ENCODE results near the gene FCHO1. TPM values are rescaled to one million over a fixed set of nuclear protein-coding genes. Genes with fewer than 3 reads are reported as not detected.

FCHO1 gene
- total and polyA plus RNA-seq, 9 donors = 0.95 to 4.3 (median 2.8) TPM

DNA sequence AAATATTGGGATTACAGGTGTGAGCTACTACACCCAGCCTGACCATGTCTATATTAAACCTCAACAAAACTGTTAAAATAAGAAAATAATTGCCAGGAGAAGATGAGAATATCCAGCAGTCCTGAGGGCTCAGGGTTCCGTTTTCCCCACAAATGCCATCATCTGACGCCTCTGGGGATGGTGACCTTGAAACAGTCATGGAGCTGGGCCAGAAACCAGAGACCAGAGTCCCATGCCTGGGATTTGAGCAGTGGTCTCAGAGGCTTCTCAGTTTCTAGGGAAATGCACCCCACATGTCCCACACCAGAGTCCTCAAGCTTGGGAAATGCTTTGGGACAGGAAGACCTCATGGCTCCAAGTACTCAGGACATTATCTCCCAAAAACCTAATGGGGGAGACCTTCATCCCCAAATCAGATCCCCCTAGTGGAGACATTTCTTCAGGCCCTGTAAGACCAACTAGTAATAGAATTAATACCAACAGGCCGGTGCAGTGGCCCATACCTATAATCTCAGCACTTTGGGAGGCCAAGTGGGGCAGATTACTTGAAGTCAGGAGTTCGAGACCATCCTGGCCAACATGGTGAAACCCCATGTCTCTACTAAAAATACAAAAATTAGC lies 34.9 kb upstream of the FCHO1 start:
- Histone ChIP-seq H3K9me3 (no peaks in the 10 kb centered on the region), H3K27me3 (no peaks in the 10 kb centered on the region), H3K4me3 (no peak overlapping the region), H3K27ac (no peak overlapping the region), H3K36me3 (no peaks in the 10 kb centered on the region), H3K4me1 (ENCODE audit: insufficient read depth) (peaks cover 16% of the 10 kb centered on the region)
- no peak for DNase-seq
- intact Hi-C loops (cut with DNase I) = no loop called here
- 49 to 57% (median 49%) methylated on average over 4 of the region's 4 CpGs for WGBS, 3 donors
- TF ChIP-seq EP300 (IDR thresholded peaks at IDR 0.05) (no peak), POLR2A (IDR thresholded peaks at IDR 0.05) (no peak)
- TF ChIP-seq, protein P1, sequence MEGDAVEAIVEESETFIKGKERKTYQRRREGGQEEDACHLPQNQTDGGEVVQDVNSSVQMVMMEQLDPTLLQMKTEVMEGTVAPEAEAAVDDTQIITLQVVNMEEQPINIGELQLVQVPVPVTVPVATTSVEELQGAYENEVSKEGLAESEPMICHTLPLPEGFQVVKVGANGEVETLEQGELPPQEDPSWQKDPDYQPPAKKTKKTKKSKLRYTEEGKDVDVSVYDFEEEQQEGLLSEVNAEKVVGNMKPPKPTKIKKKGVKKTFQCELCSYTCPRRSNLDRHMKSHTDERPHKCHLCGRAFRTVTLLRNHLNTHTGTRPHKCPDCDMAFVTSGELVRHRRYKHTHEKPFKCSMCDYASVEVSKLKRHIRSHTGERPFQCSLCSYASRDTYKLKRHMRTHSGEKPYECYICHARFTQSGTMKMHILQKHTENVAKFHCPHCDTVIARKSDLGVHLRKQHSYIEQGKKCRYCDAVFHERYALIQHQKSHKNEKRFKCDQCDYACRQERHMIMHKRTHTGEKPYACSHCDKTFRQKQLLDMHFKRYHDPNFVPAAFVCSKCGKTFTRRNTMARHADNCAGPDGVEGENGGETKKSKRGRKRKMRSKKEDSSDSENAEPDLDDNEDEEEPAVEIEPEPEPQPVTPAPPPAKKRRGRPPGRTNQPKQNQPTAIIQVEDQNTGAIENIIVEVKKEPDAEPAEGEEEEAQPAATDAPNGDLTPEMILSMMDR (IDR thresholded peaks at IDR 0.05) = no peak

DNA sequence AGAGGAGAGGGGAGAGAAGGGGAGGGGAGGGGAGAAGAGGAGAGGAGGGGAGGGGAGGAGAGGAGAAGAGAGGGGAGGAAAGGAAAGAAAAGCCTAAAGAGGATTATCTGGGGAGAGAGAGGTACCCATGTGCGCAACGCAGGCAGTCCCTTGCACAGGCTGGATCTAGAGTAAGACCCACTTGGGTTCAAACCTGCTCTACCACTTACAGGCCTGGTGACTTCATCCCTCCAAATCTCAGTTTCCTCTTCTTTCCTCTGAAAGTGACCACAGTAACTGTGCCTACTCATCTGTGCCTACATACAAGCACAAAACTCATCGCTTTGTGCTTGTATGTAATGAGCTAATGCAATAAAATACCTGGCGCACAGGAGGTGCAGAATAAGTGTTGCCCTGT lies 32.7 kb upstream of the FCHO1 start:
- intact Hi-C loops (cut with DNase I) = no loop called here

DNA sequence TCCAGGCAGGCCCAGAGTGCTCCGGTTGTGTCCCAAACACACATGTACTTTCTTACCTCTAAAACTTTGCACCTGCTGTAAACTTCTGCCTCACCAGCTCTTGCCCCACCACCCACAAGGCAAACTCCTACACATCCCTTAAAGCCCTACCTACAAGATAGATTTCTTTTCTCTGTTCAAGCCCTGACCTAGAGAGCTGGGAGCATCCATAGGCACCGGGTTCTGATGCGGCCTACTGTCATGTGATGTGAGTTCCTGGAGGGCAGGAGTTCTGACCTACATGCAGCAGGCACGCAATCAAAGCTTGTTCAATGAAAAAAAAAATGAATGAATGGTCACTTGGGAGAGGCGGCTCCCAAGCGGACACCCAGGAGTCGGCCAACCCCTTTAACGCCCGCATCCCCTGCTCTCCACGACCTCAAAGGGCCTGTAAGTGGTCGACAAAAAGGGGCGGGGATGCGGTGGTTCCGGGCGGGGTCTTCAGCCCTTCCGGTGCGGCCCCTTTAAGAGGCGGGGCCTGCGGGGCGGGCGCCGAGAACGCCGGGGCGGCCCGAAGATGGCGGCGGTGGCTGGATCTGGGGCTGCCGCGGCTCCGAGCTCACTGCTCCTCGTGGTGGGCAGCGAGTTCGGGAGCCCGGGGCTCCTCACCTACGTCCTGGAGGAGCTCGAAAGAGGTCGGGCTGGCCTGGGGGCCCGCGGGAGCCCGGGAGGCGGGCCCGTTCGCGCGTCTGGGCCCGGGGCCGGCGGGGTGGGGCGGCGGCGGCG lies 32.1 kb upstream of the FCHO1 start, which contains the start of gene MAP1S:
TSS of gene MAP1S (plus strand) at position 534 of the 765 bp plus-strand sequence. CDS start at position 557, 23 bp downstream.
- peak; percentile 64 for TF ChIP-seq POLR2A (IDR thresholded peaks at IDR 0.05)
- TF ChIP-seq, protein P1 (IDR thresholded peaks at IDR 0.05) = no peak
- DNase-seq = peak in 4 of 5 donors; percentile 41 to 76 (median 66)
- 2 to 3% (median 2%) methylated on average over 23 to 53 of the region's 53 CpGs for WGBS, 3 donors
- intact Hi-C loops (cut with DNase I) = no loop called here
- Histone ChIP-seq H3K27me3 (no peaks in the 10 kb centered on the region), H3K36me3 (no peaks in the 10 kb centered on the region), H3K4me1 (ENCODE audit: insufficient read depth) (peaks cover 20% of the 10 kb centered on the region), H3K27ac (peak within 1 kb of the TSS; percentile 42 to 58), H3K9me3 (no peaks in the 10 kb centered on the region), H3K4me3 (peak within 1 kb of the TSS; percentile 71)

More for the DNA sequence above, 32.7 kb upstream of the FCHO1 start:
- Histone ChIP-seq H3K36me3 (no peaks in the 10 kb centered on the region), H3K27me3 (no peaks in the 10 kb centered on the region), H3K4me1 (ENCODE audit: insufficient read depth) (peaks cover 20% of the 10 kb centered on the region), H3K9me3 (no peaks in the 10 kb centered on the region), H3K4me3 (no peak overlapping the region), H3K27ac (no peak overlapping the region)
- WGBS, 3 donors = 81 to 90% (median 83%) methylated on average over 4 of the region's 4 CpGs
- DNase-seq = no peak
- no peak for TF ChIP-seq EP300 (IDR thresholded peaks at IDR 0.05)
- no peak for TF ChIP-seq POLR2A (IDR thresholded peaks at IDR 0.05)
- TF ChIP-seq, protein P1 (IDR thresholded peaks at IDR 0.05) = no peak

DNA sequence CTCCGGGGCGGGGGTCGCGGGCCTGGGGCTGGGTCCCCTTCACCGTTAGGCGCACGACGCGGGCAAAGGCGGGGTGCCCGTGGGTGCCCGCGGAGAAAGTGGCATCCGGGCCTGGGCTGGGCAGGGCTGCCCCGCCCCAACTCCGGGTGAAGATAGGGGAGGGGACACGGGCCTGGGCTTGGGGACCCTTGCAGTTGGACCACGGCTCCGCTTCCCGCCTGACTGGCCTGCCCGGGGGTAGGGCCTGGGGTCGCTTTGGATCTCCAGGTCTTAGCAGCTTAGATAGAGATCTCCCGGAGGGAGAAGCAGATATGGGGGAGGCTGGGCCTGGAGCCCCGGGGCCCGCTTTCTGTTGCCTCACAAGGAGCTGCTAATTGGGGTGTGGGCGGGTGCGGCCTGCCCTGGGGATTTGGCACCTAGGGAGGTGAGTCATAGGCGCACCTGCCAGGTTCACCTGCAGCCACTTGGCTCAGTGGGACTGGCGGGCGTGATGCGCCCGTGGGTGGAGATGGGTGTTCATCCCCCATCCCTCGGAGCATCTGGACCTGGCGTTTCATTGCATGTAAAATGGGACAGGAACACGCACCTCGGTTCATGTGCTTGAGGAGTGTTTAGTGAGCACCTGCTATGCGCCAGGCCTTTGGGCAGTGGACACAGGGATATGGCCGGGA lies 31.4 kb upstream of the FCHO1 start:
- intact Hi-C loops (cut with DNase I) = no loop called here
- H3K4me1 ChIP-seq (ENCODE audit: insufficient read depth) = peaks cover 20% of the 10 kb centered on the region

More for the DNA sequence above, 31.4 kb upstream of the FCHO1 start:
- Histone ChIP-seq H3K27ac (peak overlapping the region; percentile 42 to 58), H3K4me3 (peak overlapping the region; percentile 71), H3K36me3 (no peaks in the 10 kb centered on the region), H3K9me3 (no peaks in the 10 kb centered on the region), H3K27me3 (no peaks in the 10 kb centered on the region)
- DNase-seq = peak in 2 of 5 donors; percentile 42 to 50
- TF ChIP-seq, protein P1 (IDR thresholded peaks at IDR 0.05) = no peak
- no peak for TF ChIP-seq POLR2A (IDR thresholded peaks at IDR 0.05)
- no peak for TF ChIP-seq EP300 (IDR thresholded peaks at IDR 0.05)
- WGBS, 3 donors = 1 to 3% (median 3%) methylated on average over 28 to 38 of the region's 38 CpGs

Data from ovary (tissue), 9 donors.